Astrocyte (in vitro differentiated cells and primary cell): ENCODE measurements around the gene PSMD3.

Source experiments
- CTCF ChIP-seq: IDR thresholded peaks from 2 replicates; pipeline ENCODE4 v1.5.1; 2011; ENCODE audit warnings: low read depth, mild to moderate bottlenecking, inconsistent platforms, low read length, moderate library complexity; ENCODE audit not compliant: insufficient read depth
- EZH2 ChIP-seq: IDR thresholded peaks from 2 replicates; pipeline ENCODE4 v1.6.1; 2012; ENCODE audit warnings: mild to moderate bottlenecking, low read length, inconsistent platforms; ENCODE audit not compliant: insufficient read depth

GRCh38 chr17:39996162-39996561 lies 15.6 kb downstream of the PSMD3 start:
- no peak for TF ChIP-seq EZH2
- TF ChIP-seq CTCF: no peak
